GM12891 (cell line): Measurements from ENCODE around the gene CCDC38.

Experiments
- POLR2AphosphoS5 ChIP-seq: IDR thresholded peaks from 2 replicates; pipeline ENCODE4 v1.6.1; 2011; ENCODE audit warnings: low read depth, low read length, control low read depth
- SPI1 ChIP-seq: IDR thresholded peaks from 2 replicates; pipeline ENCODE4 v1.6.1; 2011; ENCODE audit warnings: low read depth, low read length, control low read depth
- TAF1 ChIP-seq: IDR thresholded peaks from 2 replicates; pipeline ENCODE4 v1.6.1; 2011; ENCODE audit warnings: low read depth, low read length, control low read depth

DNA sequence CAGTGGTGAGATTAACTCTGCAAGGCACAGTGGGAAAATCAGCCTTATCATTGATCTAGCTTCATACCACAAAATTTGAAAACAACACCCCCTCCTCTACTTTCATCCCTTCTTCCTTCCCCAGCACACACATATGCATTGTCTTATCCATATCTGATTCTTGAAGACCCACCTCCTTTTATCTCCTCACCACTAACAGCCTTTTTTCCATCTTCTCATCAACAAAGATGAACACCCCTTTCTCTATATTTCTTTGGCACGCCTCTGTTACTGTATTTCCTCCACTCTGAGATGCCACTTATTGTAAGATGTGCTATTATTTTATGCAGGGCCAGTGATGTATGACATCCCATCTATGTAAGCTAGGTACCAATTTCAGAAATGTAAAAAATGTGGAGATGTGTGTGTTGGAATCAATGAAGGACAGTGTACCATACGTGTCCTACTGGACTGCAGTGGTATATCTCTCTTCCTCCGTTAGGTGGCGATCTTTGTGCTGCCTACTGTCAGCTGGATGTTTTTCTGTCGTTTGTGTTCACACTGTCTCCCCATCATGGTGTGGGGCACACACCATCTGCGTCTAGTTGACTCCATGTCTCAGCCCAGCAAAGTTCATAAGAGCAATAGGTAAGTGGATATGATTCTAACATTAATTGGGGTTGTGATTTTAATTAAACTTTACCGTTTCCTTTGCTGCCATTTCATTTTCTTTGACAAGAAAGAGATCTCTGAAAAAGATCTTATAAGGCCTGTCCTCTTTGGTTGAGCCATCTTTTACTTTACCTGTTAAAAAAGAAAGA lies 24.0 kb downstream of the CCDC38 start:
- no peak for TF ChIP-seq TAF1
- TF ChIP-seq POLR2AphosphoS5: no peak
- TF ChIP-seq SPI1: no peak
